Activated naive CD8-positive, alpha-beta T cell (primary cell): ENCODE measurements around the gene FXYD6.

Experiments used
- H3K27ac Mint-ChIP-seq: one replicate; pipeline ENCODE4 v1.8.0; 2021; ENCODE audit warnings: mixed read lengths
- H3K27me3 Mint-ChIP-seq: one replicate; pipeline ENCODE4 v1.8.0; 2021; ENCODE audit warnings: mixed read lengths
- H3K36me3 Mint-ChIP-seq: one replicate; pipeline ENCODE4 v1.8.0; 2021; ENCODE audit warnings: mixed read lengths
- H3K4me1 Mint-ChIP-seq: one replicate; pipeline ENCODE4 v1.8.0; 2021; ENCODE audit warnings: low read depth, mixed read lengths
- H3K4me3 Mint-ChIP-seq: one replicate; pipeline ENCODE4 v1.8.0; 2021; ENCODE audit warnings: mild to moderate bottlenecking, mixed read lengths
- H3K9me3 Mint-ChIP-seq: one replicate; pipeline ENCODE4 v1.8.0; 2021; ENCODE audit warnings: low read depth, mixed read lengths

FXYD6 gene

DNA sequence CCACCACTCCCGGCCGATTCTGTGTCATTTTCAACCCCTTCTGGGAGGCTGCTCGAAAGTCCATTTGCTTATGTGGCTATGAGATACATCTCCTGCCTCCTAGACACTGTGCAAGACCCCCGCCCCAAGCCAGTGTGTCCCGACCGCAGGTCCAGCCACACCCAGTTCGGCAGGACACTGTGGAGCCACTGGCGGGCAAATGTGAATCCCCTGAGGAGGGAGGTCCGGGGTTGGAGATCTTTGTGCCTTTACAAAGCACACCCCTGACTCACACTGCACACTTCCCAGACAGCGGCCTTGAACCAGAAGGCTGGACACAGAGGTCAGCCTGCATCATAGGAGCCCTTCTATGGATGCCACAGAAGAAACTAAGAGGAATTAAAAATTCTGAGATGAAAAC, 17.4 kb downstream of the FXYD6 start:
- H3K36me3 Mint-ChIP-seq = no peaks in the 10 kb centered on the region
- H3K27me3 Mint-ChIP-seq = no peaks in the 10 kb centered on the region
- H3K4me3 Mint-ChIP-seq = no peak overlapping the region
- no peak overlapping the region for H3K27ac Mint-ChIP-seq
- no peaks in the 10 kb centered on the region for H3K4me1 Mint-ChIP-seq
- H3K9me3 Mint-ChIP-seq = no peaks in the 10 kb centered on the region

DNA sequence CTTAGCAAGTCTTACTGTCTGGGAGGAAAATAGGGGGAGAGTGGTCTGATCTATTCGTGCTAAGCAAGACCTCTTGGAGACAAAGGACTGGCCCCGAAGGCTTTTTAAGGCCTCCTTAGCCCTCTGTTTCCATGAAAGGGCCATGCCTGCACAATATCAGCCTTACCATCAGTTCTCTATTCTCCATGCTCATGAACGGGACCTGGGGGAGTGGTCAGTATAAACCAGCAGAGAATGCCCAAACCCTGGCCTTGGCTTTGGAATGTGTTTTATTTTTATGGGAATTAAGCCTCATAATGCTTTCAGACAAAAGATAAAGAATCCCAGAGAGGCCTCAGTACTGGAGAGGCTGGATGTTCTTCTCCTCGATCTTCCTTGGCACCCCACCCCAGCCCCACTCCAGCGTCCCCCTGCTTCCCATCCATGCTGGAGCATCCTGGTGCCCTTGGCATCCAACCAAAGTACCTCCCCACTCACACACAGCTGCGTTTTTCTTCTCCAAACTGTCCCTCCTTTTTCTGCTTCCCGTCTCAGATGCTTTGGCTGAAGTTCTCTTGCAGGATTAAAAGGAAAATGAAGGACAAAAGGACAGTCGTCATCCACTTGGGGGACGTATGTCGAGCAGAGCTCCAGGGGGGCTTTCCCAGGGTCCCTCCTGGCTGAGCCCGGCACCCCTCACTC, 18.6 kb downstream of the FXYD6 start:
- peaks cover 2% of the 10 kb centered on the region for H3K36me3 Mint-ChIP-seq
- no peaks in the 10 kb centered on the region for H3K4me1 Mint-ChIP-seq
- H3K4me3 Mint-ChIP-seq = no peak overlapping the region
- no peak overlapping the region for H3K27ac Mint-ChIP-seq
- H3K9me3 Mint-ChIP-seq = peaks cover 3% of the 10 kb centered on the region
- no peaks in the 10 kb centered on the region for H3K27me3 Mint-ChIP-seq

DNA sequence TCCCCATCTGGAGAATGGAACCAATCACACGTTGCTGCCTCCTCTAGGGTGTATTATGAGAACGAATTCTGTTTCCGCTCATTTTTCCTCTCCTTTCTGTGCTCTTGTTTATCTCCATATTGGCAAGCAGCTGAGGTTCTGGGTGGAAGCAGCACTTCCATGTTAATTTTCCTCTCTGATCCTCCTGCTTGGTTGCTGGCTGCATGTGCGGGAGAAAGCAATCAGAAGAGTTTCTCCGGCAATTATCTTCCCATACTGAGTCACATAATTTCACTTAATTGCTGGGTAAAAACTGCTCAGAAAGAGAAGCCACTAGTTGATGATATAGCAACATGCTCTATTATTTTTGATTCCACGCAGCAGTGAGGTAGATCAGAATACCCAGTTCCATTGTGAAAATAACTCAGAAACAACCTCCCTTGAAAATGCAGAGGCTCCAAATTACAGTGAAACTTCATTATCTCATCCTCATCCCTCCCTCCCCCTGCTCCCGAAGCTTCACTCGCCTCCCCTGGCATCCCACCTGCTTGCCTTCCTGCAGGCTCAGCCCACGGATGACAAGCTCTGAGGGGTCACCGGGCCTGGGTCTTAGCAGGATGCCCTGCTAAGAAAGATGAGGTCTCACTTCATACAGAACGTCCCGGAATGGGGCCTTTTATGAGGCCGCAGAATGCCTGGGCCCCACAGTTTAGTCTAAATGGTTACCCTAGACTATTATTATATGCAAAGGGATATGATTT, 20.4 kb downstream of the FXYD6 start:
- Mint-ChIP-seq H3K4me1 (no peaks in the 10 kb centered on the region), H3K27me3 (no peaks in the 10 kb centered on the region), H3K27ac (no peak overlapping the region), H3K36me3 (peaks cover 7% of the 10 kb centered on the region), H3K4me3 (no peak overlapping the region), H3K9me3 (peaks cover 8% of the 10 kb centered on the region)

DNA sequence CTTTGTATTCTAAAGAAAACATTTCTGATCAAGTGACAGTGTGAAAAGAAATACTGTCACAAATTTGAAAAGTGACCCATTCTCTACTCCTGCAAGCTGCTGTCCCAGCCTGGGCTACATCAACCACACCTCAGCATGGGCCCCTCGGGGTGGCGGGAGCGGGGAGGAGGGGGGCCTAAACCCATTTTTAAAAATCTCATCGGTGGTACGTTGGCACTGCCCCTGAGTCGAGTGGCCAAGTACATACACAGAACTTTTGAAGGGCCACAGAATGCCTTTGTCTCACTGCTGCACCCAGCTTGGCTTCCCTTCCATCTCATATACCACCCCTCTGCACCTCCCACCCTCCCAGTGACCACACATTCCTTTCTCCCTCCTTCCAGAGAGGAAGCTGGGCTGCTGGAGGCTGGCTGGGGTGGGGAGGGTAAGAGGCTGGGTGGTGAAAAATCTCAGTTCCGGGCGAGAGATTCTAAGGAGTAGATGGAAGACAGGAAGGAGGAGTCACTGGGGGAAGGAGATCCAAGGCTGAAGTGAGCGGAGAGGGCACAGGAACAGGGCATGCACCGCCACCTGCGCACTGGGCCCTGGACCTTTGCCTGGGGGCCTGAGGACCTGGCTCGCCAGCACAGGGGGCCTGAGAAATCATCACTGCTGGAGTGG, 21.1 kb downstream of the FXYD6 start:
- H3K36me3 Mint-ChIP-seq = peaks cover 7% of the 10 kb centered on the region
- no peak overlapping the region for H3K4me3 Mint-ChIP-seq
- H3K27me3 Mint-ChIP-seq = no peaks in the 10 kb centered on the region
- no peak overlapping the region for H3K27ac Mint-ChIP-seq
- peaks cover 8% of the 10 kb centered on the region for H3K9me3 Mint-ChIP-seq
- H3K4me1 Mint-ChIP-seq = no peaks in the 10 kb centered on the region

DNA sequence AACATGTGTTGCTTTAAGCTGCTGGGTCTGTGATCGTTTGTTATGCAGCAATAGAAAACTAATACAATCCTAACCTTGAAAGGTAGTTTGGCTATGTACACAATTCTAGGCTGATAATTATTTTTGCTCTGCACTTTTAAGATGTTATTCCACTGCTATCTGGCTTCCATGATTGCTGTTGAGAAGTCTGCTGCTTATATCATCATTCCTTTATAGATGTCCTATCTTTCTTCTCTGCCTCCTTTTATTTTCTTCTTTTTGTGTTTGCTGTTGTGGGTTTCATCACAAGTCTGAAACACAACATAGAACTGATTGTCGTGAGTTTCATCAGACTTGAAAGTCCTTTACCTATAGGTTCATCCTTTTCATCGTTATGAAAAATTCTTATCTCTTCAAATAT, 24.1 kb downstream of the FXYD6 start:
- Mint-ChIP-seq H3K36me3 (peaks cover 7% of the 10 kb centered on the region), H3K4me1 (no peaks in the 10 kb centered on the region), H3K4me3 (no peak overlapping the region), H3K9me3 (peaks cover 8% of the 10 kb centered on the region), H3K27me3 (no peaks in the 10 kb centered on the region), H3K27ac (no peak overlapping the region)

DNA sequence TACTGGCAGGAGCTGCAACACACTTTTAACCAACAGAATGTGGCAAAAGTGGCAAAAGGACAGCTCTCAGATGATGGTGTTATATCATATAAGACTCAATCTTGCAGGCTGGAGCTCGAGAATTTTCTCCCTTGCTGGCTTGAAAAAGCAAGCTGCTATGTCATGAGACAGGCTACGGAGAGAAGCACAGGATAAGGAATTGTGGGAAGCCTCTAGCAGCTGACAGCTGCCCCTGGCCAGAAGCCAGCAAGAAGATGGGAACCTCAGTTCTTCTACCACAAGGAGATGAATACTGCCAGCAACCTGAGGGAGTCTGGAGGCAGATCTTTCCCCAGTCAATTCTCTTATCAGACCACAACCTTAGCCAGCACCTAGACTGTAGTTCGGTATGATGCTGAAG, 24.6 kb downstream of the FXYD6 start:
- no peak overlapping the region for H3K4me3 Mint-ChIP-seq
- H3K4me1 Mint-ChIP-seq = no peaks in the 10 kb centered on the region
- H3K36me3 Mint-ChIP-seq = peaks cover 7% of the 10 kb centered on the region
- H3K27me3 Mint-ChIP-seq = no peaks in the 10 kb centered on the region
- no peak overlapping the region for H3K27ac Mint-ChIP-seq
- H3K9me3 Mint-ChIP-seq = peaks cover 8% of the 10 kb centered on the region

DNA sequence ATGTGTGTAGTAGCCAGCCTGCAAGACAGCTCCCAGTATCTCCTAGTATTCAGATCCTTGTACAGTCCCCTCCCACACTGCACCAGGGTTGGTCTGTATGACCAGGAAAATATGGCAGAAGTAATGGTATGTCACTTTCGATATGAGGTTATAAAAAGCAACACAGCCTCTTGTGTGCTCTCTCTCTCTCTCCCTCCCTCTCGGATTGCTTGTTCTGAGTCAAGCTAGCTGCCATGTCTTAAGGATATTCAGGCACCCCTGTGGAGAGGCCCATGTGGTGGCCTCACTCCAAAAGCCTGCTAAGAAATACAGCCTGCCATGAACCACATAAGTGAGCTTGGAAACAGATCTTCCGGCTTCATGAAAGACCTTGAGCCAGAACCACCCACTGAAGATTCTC, 25.4 kb downstream of the FXYD6 start:
- Mint-ChIP-seq H3K4me3 (no peak overlapping the region), H3K4me1 (no peaks in the 10 kb centered on the region), H3K27ac (no peak overlapping the region), H3K9me3 (peaks cover 8% of the 10 kb centered on the region), H3K27me3 (no peaks in the 10 kb centered on the region), H3K36me3 (peaks cover 7% of the 10 kb centered on the region)

DNA sequence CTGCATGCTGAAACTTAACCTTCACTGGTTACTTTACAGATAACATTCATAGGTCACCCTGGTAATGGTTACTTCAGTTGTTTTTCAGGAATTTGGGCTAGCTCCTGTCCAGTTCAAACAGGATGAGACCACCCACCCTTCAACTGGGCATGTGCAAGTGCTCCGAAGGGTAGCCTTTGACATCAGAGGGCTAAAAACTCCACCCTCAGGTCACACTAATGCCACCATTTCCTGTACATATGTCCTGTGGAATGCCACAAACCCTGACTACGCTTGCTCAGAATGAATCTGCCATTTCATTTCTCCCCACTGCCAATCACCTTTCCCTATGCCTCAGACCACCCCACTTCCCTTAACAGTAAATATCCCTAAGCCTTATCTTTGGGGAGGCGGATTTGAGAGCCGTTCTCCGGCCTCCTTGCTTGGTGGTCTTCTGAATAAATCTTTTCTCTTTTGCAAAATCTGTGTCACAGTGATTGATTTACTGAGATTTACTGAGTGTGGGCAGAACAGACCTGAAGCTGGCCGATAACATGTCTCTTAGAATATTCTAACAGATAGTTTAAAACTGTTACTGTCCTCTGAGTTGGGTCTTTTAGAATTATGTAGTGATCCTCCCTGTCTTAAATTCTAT, 26.6 kb downstream of the FXYD6 start:
- no peak overlapping the region for H3K4me3 Mint-ChIP-seq
- no peaks in the 10 kb centered on the region for H3K4me1 Mint-ChIP-seq
- peaks cover 7% of the 10 kb centered on the region for H3K36me3 Mint-ChIP-seq
- no peak overlapping the region for H3K27ac Mint-ChIP-seq
- peaks cover 8% of the 10 kb centered on the region for H3K9me3 Mint-ChIP-seq
- no peaks in the 10 kb centered on the region for H3K27me3 Mint-ChIP-seq

DNA sequence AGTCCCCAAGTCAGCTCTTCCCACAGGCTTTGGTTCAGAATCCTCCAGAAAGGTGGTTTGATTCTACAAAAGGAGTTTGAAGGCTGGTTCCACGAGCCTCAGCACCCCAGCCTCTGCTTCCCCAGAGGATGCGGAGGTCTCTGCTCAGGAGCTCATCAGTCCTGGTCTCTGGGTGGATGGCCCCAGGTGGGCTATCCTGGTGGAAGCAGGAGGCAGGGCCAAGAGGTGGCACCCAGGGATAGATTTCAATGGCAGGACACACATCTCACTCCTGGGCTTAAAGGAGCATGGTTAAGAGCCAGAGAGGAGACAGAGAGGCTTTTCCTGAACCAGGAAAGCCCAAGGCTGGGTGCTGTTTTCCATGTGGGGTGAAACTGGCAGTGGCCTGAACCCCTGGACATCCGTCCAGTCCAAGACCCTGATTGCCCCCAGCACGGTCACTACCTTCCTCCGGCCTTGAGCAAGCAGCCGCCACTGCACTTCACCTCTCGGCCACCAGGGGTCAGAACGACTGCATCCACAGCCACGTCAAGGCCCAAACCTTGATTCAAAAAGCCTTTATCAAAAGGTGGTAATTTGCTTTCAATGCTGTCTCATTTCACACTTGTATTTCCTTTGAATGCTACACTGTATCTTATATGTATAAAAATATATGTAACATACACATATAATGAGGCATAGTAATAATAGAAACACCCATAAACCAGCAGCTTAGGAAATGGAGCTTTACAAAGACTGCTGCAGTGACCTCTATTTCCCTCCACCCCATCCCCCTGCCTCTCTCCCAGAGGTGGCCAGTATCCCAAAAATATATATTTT, 32.6 kb downstream of the FXYD6 start:
- H3K27ac Mint-ChIP-seq = no peak overlapping the region
- no peaks in the 10 kb centered on the region for H3K36me3 Mint-ChIP-seq
- H3K27me3 Mint-ChIP-seq = no peaks in the 10 kb centered on the region
- H3K4me3 Mint-ChIP-seq = no peak overlapping the region
- peaks cover 6% of the 10 kb centered on the region for H3K4me1 Mint-ChIP-seq
- no peaks in the 10 kb centered on the region for H3K9me3 Mint-ChIP-seq

DNA sequence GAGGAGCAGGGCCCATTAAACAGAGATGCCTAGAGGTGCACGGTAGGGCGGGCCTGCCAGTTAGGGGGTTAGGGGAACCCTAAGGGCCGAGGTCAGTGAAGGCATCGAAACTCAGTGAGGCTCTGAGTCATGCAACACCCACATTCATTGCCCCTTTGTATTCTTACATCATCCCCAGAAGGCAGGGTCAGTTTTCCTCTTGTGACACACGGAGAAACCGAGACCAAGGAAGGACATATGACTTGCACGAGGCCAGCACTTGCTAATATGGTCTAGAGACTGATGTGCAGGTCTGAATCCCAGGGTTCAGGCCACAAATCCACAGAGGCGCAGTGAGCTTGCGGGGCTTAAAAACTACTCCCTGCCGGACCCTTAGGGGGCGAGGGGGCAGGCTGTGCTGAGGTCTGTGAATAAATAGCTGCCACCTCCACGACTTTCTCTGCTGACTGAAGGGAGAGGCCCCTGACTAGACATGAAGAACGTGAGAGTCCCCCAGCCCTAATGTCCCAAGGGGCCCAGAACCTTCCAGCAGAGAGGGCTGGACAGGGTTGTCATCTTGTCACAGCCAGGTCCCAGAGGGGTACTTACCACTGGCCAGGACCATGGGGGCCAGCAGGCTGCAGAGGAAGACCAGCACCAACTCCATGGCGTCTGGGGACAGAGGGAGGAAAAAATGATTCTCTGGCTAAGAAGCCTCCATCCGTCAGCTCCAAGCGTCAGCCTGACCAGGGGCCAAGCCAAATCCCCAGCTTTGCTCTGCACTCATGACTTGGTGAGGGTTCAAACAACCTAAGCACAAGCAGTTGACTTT, 34.1 kb downstream of the FXYD6 start:
- Mint-ChIP-seq H3K36me3 (no peaks in the 10 kb centered on the region), H3K4me1 (peaks cover 6% of the 10 kb centered on the region), H3K4me3 (no peak overlapping the region), H3K27ac (no peak overlapping the region), H3K9me3 (no peaks in the 10 kb centered on the region), H3K27me3 (no peaks in the 10 kb centered on the region)

DNA sequence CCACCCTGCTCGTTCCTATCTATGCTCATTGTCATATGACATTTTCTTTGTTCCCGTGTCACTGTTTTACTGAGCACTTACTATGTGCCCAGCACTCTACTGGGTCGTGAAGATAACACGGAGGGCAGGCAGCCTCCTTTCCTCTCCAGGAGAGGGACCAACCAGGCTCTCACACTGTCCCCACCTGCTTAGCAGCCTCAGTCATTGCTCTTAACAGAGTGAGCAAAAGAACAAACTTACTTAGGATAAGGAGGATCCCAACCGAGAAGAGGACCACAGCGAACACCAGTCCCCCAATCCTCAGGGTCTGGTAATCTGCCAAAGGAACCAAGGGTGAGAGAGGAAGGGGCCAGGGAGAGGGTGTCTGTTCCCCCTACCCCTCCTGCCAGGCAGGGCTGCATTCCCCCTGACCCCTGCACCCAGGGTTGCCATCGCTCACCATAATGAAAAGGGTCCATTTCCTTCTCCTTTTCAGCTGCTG, 34.9 kb downstream of the FXYD6 start:
- Mint-ChIP-seq H3K27me3 (no peaks in the 10 kb centered on the region), H3K27ac (no peak overlapping the region), H3K4me3 (no peak overlapping the region), H3K4me1 (peaks cover 6% of the 10 kb centered on the region), H3K9me3 (no peaks in the 10 kb centered on the region), H3K36me3 (no peaks in the 10 kb centered on the region)

DNA sequence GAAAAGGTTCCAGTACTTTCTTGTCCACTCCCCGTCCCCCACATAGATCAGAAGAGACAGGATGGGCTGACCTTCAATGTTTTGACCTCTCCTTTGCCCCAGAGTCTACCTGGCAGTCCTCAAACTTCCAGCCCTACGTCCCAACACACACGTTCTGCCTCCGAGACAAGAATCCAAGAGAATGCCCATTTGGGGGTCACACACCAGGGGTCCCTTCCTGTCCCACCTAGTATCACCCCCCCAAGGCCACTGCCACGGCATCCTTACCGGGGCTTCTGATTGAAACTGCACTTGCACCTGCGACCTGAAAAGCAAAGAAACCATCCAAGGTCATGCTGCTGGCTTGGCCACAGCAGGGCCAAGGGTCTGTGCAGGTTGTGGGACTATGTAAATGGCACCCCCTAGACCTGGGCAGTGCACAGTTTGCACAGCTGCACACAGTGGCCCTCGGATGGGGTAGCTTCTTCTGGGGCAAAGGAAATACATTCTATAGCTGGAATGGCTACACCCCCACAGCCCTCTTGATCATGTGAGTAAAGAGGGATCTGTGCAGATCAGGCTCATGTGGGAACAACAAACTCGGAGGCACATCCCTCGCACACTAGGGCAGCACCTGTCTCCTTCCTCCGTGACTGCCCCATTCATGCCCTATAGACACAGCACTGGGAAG, 35.4 kb downstream of the FXYD6 start:
- Mint-ChIP-seq H3K27ac (no peak overlapping the region), H3K36me3 (no peaks in the 10 kb centered on the region), H3K4me3 (no peak overlapping the region), H3K27me3 (no peaks in the 10 kb centered on the region), H3K4me1 (peaks cover 6% of the 10 kb centered on the region), H3K9me3 (no peaks in the 10 kb centered on the region)

DNA sequence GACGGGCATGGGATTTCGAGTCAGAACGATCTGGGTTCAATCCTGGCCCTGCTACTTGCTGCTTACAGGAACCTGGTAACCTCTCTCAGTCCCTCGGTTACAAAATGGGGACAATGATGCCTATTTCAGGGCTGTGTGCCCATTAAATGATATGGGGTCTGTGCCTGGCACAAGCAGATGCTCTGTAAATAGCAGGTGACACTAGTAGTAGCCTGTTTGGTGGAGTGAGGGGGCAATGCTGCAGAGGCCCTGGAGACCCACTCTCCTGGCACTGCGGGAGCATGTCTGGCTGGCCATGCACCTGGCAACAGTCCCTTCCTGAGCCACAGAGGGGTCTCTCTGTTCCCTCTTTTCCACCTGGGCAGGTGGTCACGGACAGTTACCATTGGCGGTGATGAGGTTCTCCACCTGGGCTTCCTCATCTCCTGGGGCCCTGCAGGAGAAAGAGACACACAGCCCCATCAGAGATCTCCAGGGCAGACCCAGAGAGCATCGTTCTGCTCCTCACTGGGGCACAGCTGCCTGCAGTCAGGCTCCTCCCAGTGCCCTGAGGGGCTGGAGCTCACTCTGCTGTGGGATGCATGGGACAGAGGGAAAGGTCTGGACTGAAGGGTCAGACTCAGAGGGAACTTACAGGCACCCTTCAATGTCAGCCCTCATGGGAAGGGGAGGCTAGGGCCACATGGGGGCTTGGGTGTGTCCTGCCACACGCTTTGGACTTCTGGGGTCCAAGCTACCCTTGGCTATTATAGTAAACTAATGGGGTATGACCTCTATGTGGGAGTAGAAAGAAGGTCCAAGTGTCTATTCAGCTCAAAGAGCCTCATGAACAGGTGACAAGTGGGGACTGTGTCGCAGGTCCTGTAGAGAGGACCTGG, 36.3 kb downstream of the FXYD6 start:
- H3K4me3 Mint-ChIP-seq = no peak overlapping the region

More for the DNA sequence above, 36.3 kb downstream of the FXYD6 start:
- Mint-ChIP-seq H3K9me3 (no peaks in the 10 kb centered on the region), H3K36me3 (no peaks in the 10 kb centered on the region), H3K4me1 (peaks cover 6% of the 10 kb centered on the region), H3K27ac (no peak overlapping the region), H3K27me3 (no peaks in the 10 kb centered on the region)
